Progenitor cell of endocrine pancreas (in vitro differentiated cells): ENCODE data around the gene B4GALT4. TPM values are rescaled to one million over a fixed set of nuclear protein-coding genes. Genes with fewer than 3 reads are reported as not detected.
"Not testable (repeated sequence)": the region's sequence is repeated elsewhere in the genome, so short reads cannot be mapped to it uniquely, and the experiment has no call there.

ENCODE experiments used
- DNase-seq: peaks from one replicate; pipeline ENCODE4 v3.0.0; 2021; ENCODE audit warnings: low spot score; ENCODE audit not compliant: unreplicated experiment
- H3K27ac Mint-ChIP-seq: 2 replicates; pipeline ENCODE4 v1.8.0; 2021; ENCODE audit warnings: mild to moderate bottlenecking, moderate library complexity, mixed read lengths
- H3K27me3 Mint-ChIP-seq: 2 replicates; pipeline ENCODE4 v1.8.0; 2021; ENCODE audit warnings: mixed read lengths
- H3K36me3 Mint-ChIP-seq: 2 replicates; pipeline ENCODE4 v1.8.0; 2022; ENCODE audit warnings: mixed read lengths; ENCODE audit not compliant: insufficient read depth
- H3K4me1 Mint-ChIP-seq: 2 replicates; pipeline ENCODE4 v1.8.0; 2021; ENCODE audit warnings: low read depth, mixed read lengths
- H3K4me3 Mint-ChIP-seq: 2 replicates; pipeline ENCODE4 v1.8.0; 2021; ENCODE audit warnings: low read depth, mild to moderate bottlenecking, moderate library complexity, mixed read lengths
- H3K9me3 Mint-ChIP-seq: 2 replicates; pipeline ENCODE4 v1.8.0; 2021; ENCODE audit warnings: low read depth, mixed read lengths
- total RNA-seq: library from RNA; stranded (reverse); gene quantifications from 2 replicates; pipeline ENCODE4 v1.2.1, GENCODE V29; 2021
- TF ChIP-seq, protein P1 (sequence below): fragments of 200-600 bp; sonication (generic); IDR thresholded peaks from one replicate; pipeline ENCODE4 v1.5.0; 2021; ENCODE audit warnings: antibody characterized with exemption, mild to moderate bottlenecking; ENCODE audit not compliant: unreplicated experiment

B4GALT4 gene
- total RNA-seq, 1 donor from 2014 or later = 49.0 TPM

DNA sequence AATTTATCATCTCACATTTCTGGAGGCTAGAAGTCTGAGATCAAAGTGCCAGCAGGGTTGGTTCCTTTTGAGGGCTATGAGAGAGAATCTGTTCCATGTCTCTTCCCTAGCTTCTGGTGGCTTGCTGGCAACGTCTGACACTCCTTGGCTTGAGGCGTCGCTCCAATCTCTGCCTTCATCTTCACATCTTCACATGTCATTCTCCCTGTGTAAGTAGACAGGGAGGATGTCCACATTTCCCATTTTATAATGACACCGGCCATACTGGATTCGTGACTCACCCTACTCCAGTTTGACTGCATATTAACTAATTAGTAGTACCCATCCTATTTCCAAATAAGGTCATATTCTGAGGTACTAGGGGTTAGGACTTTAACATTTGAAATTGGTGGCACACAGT lies 36.0 kb upstream of the B4GALT4 start:
- H3K4me1 Mint-ChIP-seq = peaks cover 4% of the 10 kb centered on the region
- H3K9me3 Mint-ChIP-seq = no peaks in the 10 kb centered on the region
- no peak overlapping the region for H3K4me3 Mint-ChIP-seq
- TF ChIP-seq, protein P1, sequence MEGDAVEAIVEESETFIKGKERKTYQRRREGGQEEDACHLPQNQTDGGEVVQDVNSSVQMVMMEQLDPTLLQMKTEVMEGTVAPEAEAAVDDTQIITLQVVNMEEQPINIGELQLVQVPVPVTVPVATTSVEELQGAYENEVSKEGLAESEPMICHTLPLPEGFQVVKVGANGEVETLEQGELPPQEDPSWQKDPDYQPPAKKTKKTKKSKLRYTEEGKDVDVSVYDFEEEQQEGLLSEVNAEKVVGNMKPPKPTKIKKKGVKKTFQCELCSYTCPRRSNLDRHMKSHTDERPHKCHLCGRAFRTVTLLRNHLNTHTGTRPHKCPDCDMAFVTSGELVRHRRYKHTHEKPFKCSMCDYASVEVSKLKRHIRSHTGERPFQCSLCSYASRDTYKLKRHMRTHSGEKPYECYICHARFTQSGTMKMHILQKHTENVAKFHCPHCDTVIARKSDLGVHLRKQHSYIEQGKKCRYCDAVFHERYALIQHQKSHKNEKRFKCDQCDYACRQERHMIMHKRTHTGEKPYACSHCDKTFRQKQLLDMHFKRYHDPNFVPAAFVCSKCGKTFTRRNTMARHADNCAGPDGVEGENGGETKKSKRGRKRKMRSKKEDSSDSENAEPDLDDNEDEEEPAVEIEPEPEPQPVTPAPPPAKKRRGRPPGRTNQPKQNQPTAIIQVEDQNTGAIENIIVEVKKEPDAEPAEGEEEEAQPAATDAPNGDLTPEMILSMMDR = no peak
- no peak overlapping the region for H3K27ac Mint-ChIP-seq
- no peak for DNase-seq
- no peaks in the 10 kb centered on the region for H3K27me3 Mint-ChIP-seq
- no peaks in the 10 kb centered on the region for H3K36me3 Mint-ChIP-seq

DNA sequence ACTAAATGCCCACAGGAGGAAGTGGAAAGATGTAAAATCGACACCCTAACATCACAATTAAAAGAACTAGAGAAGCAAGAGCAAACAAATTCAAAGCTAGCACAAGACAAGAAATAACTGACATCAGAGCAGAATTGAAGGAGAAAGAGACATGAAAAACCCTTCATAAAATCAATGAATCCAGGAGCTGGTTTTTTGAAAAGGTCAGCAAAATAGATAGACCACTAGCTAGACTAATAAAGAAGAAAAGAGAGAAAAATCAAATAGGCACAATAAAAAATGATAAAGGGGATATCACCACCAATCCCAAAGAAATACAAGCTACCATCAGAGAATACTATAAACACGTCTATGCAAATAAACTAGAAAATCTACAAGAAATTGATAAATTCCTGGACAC lies 29.5 kb upstream of the B4GALT4 start:
- H3K27me3 Mint-ChIP-seq, H3K4me1 Mint-ChIP-seq, H3K36me3 Mint-ChIP-seq, H3K27ac Mint-ChIP-seq, DNase-seq, H3K4me3 Mint-ChIP-seq: not testable (repeated sequence)
- H3K9me3 Mint-ChIP-seq = peaks cover 15% of the 10 kb centered on the region

DNA sequence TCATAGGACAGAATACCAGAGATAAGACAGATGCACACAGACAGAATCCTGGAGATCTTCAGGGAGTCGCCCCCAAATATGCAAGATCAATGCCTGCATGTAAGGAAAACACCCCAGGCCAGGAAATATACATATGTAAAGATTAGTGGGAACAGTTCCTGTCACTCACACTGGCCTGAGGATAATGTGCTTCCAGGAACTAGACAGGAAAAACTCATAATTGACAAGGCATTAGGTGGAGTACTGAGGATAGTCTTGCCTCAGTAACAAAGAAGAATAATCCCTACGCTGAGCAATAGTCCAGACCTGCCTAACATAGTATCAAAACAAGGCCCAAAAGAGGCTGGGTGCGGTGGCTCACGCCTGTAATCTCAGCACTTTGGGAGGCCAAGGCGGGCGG lies 20.4 kb upstream of the B4GALT4 start:
- TF ChIP-seq, protein P1 = no peak
- DNase-seq = no peak
- no peak overlapping the region for H3K4me3 Mint-ChIP-seq
- H3K4me1 Mint-ChIP-seq = peaks cover 12% of the 10 kb centered on the region
- no peaks in the 10 kb centered on the region for H3K9me3 Mint-ChIP-seq
- H3K36me3 Mint-ChIP-seq = no peaks in the 10 kb centered on the region
- no peak overlapping the region for H3K27ac Mint-ChIP-seq
- no peaks in the 10 kb centered on the region for H3K27me3 Mint-ChIP-seq

DNA sequence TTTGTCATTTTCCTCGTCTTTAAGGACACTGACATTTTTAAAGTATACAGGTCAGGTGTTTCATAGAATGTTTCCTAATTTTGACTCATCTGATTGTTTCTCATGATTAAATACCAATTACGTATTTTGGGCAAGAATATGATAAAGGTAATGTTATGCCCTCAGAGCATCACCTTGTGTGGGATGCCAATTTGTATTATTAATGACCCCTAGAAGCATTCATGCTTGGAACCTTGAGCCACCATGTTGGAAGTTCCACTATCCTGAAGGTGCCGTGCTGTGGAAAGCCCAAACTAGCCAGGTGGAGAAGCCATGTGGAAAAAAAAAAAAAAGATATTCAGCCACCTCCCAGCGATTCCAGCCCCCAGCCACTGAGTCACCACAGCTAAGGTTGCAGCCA lies 19.1 kb upstream of the B4GALT4 start:
- no peaks in the 10 kb centered on the region for H3K9me3 Mint-ChIP-seq
- DNase-seq = no peak
- TF ChIP-seq, protein P1 = no peak
- peaks cover 12% of the 10 kb centered on the region for H3K4me1 Mint-ChIP-seq
- no peaks in the 10 kb centered on the region for H3K27me3 Mint-ChIP-seq
- no peak overlapping the region for H3K27ac Mint-ChIP-seq
- no peaks in the 10 kb centered on the region for H3K36me3 Mint-ChIP-seq
- no peak overlapping the region for H3K4me3 Mint-ChIP-seq

DNA sequence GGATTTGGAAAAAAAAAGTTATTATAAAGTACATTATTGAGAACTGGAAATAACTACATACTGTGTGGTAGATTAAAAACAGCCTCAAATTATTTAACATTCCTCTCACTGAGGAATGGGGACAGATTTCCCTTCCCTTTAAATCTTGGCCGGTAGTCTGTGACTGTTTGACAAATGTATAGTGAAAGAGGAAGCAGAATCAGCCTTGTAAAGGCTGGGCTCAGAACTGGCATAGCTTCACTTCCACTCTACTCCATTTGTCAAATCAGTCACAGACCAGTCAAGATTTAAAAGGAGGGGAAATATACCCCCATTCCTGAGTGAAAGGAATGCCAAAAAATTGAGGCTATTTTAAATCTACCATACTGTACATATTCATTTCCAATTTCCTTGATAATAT lies 18.2 kb upstream of the B4GALT4 start:
- TF ChIP-seq, protein P1 = no peak

DNA sequence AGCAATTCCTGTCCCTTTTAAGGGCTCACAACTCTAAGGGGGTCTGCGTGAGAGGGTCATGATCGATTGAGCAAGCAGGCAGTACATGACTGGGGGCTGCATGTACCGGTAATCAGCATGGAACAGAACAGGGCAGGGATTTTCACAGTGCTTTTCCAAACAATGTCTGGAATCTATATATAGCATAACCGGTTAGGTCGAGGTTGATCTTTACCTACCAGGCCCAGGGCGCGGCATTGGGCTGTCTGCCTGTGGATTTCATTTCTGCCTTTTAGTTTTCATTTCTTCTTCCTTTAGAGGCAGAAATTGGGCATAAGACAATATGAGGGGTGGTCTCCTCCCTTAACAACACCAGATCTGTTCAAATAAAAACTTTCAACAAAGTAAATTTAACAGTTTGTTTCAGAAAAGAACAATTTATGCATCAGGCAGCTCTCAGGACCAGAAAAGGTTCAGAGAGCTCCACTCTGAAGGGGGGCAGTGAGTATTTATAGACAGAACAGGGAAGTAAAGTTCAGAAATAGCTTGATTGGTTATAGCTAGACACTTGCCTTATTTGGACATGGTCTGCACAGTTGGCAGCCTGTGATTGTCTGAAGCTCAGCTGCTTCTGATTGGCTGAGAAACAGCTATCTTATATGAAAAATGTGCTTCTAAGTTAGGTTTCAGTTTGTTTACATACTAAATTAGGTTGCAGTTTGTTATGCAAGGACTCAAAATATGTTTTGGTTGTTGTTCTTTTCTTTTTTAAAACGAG lies 17.2 kb upstream of the B4GALT4 start:
- Mint-ChIP-seq H3K27me3 (no peaks in the 10 kb centered on the region), H3K4me1 (peaks cover 15% of the 10 kb centered on the region), H3K36me3 (no peaks in the 10 kb centered on the region), H3K9me3 (peaks cover 1% of the 10 kb centered on the region), H3K4me3 (no peak overlapping the region), H3K27ac (peak overlapping the region; percentile 92)
- DNase-seq = no peak
- TF ChIP-seq, protein P1 = no peak

More for the DNA sequence above, 18.2 kb upstream of the B4GALT4 start:
- Mint-ChIP-seq H3K27ac (no peak overlapping the region), H3K4me3 (no peak overlapping the region), H3K9me3 (no peaks in the 10 kb centered on the region), H3K36me3 (no peaks in the 10 kb centered on the region), H3K4me1 (peaks cover 15% of the 10 kb centered on the region), H3K27me3 (no peaks in the 10 kb centered on the region)
- DNase-seq = no peak
